ENCODE data around the gene LILRA2.
A peak's percentile ranks its signal among the peaks of the same experiment; 100 is the strongest.
"Not testable (repeated sequence)": the region's sequence is repeated elsewhere in the genome, so short reads cannot be mapped to it uniquely, and the experiment has no call there.

LILRA2 gene

DNA sequence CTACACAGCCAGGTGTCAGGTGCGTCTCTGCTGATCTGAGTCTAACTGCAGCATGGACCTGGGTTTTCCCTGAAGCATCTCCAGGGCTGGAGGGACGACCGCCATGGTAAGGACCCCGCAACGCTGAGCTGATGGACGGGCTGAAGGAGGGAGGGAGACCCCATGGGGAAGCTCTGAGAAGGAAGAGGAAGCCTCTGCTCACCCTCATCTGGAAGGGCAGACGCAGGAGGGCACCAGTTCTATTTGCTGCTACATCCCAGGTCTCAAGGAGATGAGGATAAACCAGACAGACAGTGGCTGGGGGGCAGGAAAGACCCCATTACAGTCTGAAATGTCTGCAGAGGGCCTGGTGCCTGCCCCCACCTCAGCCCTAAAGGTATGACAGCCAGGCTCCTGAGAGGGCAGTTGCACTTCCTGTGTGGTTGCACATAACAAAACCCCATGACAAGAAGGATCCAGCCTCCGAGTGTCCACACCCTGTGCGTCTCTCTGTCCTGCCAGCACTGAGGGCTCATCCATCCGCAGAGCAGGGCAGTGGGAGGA, at the start of gene LILRA2:
Gene LILRA2, plus strand, starts transcription at position 461 of the 543 bp plus-strand sequence. CDS start 89 bp downstream, outside the sequence.
- peak in 1 of 2 donors; percentile 21 for DNase-seq

DNA sequence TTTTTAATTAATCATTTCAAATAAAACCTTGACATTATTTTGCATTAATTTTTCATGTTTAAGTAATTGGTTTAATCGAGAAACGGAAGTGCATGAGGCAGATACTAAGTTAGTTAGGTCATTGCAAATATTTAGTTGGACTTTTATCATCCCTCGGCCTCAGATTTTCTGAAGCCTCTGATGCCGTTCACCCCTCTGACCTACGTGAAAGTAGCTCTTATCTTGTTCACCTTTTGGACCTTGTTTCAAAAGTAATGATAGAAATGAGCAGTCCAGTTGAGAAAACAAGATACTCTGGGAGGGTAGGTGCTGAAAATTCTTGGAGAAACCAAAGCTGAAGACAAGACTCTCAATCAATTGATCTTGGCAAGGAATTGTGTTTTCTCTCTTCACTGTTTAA, 48.0 kb upstream of the LILRA2 start:
- no peak for DNase-seq

DNA sequence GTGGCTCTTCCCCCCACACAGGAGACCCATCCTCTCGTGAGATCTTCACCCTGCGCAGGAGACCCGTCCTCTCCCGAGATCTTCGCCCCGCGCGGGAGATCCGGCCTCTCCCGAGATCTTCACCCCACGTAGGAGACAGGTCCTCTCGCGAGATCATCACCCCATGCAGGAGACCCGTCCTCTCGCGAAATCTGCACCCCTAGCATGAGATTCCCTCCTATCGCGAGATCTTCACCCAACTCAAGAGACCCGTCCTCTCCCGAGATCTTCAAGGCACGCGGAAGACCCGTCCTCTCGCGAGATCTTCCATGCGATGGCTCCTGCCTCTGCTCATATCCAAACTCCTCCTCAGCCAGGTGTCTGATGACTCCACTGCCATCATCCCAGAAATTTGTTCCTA, 46.6 kb upstream of the LILRA2 start:
- no peak for DNase-seq

DNA sequence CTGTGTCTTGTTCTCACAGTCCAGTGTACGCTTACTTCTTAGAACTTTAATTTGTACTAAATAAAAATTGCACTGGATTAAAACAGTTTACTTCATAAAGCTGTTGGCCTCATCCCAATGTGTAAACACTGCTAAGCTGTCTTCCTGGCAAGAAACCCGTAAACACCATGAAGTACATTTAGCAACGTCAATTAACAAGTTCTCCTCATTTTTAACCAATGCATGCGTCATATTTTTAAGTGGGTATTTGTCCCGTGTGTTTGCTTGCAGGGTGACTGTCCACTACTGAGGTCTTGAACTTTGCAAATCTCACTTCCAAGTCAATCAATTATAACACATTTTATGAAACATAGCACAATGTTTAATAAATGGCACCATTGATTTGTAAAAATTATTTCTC, 42.7 kb upstream of the LILRA2 start:
- no peak for DNase-seq

DNA sequence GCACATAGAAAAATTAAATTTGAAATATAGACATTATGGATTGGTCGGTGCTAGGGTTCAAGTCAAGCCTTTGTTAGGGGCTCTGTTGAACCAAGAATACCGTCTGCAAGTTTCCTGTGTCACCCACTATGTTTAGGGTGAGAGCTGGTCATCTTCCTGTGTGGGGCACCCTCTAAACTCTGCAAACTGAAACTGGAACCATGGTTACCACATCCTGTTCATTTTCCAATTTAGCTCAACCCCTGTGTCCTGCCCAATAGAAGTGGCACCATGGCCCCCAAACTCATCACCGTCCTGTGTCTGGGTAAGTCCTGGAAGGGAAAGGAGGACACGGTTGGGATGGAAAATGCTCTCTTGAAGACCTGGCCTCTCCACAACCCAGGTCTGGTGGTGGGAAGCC, 41.1 kb upstream of the LILRA2 start:
- peak; percentile 17 to 49 for DNase-seq

DNA sequence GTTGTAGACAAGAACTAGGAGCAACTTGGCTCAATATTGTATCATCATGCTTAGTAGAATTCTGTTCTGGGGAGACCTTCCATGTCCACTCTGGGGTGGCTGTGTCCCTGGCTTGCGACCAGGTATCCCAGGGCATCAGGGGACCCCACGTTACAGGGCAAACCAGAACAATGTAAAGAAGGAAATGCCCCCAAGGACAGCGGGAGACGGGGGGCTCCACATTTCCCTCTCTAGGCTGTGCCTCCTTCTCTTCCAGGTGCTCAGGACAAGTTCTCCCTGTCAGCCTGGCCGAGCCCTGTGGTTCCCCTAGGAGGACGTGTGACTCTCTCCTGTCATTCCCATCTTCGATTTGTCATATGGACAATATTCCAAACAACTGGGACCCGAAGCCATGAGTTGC, 40.1 kb upstream of the LILRA2 start:
- no peak for DNase-seq

DNA sequence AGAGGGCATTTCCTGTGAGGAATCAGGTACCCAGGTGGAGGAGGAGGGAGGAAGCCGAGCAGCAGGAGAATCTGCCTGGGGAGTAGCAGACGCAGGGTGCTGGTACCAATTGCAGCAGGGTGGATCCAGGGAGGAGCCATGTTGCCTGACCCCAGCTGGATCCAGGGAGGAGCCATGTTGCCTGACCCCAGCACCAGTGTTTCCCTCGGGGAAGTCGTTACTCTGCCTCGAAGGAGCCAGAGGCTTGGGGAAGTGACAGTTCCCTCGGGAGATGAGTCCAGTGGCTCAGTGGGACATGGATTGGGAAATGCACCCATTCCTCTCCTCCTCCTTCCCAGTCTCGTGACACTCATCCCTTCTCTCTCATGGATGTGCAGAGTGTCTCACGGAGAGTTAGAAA, 39.4 kb upstream of the LILRA2 start:
- no peak for DNase-seq

DNA sequence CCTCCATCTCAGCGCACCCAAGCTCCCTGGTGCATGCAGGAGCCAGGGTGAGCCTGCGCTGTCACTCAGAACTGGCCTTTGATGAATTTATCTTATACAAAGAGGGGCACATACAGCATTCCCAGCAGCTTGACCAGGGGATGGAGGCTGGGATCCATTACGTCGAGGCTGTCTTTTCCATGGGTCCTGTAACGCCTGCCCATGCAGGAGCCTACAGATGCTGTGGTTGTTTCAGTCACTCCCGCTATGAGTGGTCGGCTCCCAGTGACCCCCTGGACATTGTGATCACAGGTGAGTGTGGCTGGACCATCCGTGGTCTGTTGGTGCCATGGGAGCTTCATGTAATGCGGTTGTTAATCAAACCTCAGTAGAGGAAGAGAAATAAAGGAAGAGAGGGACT, 38.0 kb upstream of the LILRA2 start:
- DNase-seq, result no peak

DNA sequence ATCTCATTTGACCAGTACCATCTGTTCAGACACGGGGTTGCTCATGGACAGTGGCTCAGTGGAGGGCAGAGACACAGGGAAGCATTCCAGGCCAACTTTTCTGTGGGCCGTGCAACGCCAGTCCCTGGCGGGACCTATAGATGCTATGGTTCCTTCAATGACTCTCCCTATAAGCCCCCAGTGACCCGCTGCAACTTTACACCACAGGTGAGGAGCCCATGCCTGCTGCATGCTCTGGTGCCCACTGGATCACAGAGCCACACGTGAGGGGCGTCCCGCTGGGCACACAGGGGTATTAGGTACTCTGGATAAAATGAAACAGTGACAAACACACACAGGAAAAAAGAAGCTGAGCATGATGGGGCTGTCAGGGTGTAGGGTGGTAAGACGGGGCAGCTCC, 36.6 kb upstream of the LILRA2 start:
- no peak for DNase-seq

DNA sequence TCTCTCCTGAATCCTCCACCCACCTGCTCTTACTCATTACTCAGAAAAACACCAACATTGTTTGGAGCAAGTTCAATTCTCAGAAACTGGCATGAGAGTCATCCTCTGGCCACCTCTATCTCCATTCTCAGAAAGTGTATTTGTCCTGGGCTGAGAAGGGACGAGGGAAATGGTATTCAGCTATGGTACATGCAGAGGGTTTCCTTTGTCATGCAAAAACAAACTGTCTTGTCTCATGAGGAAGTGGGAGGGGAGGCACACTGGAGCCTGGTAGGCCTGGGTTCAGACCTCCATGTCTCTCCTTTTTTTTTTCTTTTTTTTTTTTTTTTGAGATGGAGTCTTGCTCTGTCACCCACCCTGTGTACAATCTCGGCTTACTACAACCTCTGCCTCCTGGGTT, 31.9 kb upstream of the LILRA2 start:
- DNase-seq, result no peak

DNA sequence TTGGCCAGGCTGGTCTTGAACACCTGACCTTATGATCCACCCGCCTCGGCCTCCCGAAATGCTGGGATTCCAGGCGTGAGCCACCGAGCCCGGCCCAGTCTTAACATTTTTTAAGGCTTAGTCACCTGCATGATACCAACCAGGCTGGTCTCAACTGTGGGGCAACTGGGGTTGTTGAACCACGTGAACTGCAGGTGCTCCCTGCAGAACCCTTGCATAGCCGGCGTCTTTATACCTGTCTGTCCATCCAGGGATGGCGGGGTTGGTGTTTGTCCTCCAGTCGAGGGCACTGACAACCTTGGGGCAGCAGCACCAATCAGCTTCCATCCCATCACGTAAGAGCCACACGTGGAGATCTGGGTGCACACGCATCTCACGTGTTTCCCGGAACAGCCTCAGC, 24.8 kb upstream of the LILRA2 start:
- DNase-seq, result no peak

DNA sequence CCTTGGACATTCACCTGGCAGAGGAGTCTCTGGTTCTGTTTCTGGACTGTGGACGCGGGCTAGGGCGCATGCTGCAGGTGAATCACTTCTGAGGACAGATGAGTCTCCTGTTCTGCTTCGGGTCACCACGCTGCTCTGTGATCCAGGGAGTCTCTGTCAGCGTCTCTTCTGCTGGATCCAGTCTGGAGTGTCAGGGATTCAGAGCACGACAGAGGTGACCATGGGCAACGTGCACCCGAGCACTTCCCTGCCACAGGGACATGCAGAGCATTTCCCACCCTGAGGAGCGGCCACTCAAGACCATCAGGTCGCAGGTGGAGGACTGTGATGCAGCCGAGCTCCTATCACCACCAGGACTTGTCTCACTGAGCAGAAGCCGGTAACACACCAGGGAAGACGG, 24.4 kb upstream of the LILRA2 start:
- no peak for DNase-seq

DNA sequence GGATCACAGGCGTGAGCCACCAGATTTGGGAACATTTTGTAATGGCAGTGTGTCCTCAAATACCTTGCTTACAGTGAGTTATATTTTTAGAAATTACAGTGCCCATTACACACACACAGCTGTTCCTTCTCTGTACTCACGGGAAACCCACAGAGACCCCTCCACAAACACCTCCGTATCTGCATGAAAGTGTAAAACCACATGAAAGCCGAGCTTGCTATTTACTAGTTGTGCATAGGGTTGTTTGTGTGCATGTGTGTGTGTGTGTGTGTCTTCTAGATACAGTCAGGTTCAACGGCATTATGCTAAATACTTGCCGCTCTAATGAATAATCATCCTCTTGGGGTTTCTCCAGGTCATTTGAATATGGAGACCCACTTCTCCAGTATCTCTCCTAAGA, 22.3 kb upstream of the LILRA2 start:
- peak; percentile 46 to 68 for DNase-seq

DNA sequence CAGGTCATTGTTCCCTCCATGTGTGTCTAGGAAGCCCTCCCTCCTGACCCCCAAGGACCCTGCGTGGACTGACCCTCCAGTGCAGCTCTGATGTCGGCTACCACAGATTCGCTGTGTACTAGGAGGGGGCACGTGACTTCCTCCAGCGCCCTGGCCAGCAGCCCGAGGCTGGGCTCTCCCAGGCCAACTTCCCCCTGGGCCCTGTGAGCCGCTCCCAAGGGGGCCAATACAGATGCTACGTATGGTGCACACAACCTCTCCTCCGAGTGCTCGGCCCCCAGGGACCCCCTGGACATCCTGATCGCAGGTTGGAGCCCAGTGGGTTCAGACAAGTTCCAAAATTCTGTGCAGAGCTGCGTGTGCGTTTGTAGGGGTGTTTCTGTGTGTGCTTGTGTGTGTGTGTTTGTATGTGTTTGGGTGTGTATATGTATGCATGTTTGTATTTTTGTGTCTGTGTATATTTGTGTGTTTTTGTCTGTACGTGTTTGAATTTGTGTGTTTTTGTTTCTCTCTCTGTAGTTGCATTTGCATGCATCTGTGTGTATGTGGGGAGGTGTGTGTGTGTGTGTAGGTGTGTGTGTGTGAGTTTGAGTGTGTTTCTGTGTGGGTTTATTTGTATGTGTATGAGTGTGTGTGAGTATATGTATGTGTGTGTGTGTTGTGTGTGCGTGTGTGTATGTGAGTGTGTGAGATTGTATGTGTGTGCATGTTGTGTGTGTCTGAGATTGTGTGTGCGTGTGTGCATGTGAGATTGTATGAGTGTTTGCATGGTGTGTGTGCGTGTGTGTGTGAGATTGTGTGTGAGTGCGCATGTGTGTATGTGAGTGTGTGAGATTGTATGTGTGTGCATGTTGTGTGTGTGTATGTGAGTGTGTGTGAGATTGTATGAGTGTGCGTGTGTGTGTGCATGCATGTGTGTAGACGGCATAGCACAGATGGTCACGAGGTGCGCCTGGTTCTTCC, 21.4 kb upstream of the LILRA2 start:
- no peak for DNase-seq

DNA sequence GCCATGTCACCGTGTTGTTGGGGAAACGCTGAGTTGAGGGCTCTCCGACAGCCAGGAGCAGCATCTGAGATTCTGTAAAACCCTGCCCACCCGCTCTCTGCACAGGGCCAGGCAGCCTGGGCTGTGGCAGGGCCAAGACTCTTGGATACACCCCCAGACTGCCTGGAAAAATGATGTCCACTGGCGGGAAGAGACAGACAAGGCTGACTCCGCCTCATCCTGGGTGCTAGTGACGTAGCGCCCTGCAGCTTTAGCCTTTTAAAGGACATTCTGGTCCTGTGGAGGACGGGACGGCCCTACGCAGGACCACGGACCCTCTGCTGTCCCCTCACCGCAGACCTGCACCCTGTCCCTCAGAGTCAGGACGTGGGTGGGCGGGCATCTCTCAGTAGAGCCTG, 20.7 kb upstream of the LILRA2 start:
- DNase-seq, result no peak

DNA sequence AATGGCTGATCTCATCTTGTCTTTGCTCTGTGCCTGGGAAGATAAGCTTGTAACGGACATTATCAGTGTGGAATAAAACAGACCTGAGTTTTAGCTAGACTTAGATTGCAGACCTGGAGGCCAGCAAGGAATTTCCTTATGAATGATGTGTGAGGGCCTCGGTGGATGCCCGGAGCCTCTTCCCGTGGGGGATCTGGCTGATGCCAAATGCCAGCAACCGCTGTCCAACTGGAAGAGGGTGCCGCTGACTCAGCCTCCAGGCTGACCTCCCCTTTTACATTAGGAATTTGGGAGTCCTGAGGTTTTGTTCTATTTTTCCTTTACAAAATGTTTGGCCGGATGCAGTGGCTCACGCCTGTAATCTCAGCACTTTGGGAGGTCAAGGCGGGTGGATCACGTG, 19.6 kb upstream of the LILRA2 start:
- no peak for DNase-seq

DNA sequence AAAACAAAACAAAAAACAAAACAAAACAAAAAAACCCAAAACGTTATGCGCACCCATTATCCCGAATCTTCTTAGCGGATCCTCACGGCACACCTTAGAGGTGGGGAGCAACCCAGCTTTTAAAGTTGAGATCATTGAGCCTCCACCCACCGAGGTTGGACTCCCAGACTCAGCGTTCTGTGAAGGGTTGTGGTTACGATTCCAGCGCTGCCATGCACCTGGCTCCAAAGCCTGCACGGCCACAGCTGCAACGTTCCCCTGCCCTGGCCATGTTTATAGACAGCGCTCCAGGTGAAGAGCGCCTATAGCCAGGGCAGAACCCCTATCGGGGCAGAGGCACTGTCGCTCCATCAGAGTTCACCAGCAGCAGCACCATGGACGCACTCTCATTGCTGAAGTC, 18.7 kb upstream of the LILRA2 start:
- DNase-seq, result no peak

DNA sequence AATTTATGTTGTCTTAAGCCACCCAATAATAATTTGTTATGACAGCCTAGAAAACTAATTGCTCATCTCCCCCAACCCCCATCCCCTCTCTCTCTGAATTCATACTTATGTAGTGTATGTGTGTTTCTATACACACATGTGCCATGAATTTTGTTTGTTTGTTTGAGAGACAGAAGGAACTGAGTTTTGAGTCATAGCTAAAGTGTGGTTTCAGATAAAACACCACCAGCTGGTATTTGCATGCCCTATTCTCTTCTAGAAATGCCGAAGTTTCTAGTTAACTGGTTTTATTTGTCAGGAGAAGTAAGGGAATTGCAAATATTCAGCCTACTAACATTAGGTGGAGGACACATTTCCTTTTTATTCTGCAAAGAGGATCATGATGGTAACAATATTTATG, 17.4 kb upstream of the LILRA2 start:
- DNase-seq, result no peak

DNA sequence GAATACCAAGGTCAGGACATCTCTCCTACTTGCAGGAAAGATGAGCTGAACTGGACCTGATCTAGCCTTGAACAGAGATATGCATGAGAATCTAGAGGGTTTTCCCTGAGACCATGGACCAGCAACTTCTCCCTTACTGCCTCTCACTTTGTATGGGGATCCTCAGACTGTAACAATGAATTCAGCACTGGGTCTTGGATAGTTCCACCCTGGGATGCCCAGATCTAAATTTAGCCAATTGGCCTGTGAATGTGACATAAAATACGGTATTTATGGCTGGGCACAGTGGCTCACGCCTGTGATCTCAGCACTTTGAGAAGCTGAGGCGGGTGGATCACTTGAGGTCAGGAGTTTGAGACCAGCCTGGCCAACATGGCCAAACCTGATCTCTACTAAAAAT, 15.3 kb upstream of the LILRA2 start:
- no peak for DNase-seq

DNA sequence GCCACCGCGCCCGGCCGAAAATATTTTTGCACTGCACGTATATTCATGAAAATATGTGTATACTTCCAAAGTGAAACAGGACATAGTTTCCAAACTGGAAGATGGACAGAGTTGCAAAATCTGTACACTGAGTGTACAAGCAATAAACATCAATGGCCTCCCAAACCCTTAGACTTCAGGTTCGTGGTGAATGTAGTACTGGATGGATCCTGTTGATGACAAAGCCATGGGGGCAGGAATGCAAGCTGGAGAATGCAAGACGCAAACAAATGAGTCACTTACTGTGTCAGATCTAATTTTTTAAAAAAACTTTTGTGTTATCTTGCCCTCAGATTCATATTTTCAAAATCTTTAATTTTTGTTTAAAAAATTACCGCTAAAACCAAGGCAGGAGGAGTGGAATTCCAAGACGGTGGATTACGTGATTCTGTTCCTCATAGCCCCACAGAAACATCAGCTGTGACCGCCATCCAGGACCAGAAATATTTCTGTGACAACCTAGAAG, 12.7 kb upstream of the LILRA2 start:
- no peak for DNase-seq

DNA sequence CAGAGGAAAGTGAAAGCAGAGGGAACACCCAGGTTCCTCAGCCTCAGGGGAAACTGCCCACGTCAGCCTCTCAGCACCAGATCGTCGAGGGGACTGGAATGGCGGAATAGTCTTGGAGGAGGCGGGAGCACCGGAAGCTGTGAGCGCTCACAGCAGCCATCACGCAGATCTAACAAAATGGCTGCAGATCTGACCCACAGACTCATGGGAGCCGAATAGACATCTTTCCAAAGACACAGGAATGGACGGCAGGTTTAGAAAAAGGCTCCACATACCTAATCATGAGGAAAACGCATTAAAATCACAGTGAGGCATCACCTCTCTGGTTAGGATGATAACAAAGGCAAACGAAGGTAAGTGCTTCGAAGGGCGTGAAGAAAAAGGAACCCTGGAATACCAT, 11.8 kb upstream of the LILRA2 start:
- DNase-seq, result no peak

DNA sequence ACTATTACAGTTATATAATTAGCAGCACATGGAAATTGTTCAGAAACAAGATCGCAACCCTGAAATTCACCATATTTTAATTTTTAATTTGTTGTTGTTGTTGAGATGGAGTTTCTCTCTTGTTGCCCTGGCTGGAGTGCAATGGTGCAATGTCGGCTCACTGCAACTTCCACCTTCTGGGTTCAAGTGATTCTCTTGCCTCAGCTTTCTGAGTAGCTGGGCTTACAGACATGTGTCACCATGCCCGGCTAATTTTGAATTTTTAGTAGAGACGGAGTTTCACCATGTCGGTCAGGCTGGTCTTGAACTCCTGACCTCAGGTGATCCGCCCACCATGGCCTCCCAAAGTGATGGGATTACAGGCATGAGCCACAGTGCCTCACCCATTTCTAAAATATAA, 10.4 kb upstream of the LILRA2 start:
- not testable (repeated sequence) for DNase-seq

DNA sequence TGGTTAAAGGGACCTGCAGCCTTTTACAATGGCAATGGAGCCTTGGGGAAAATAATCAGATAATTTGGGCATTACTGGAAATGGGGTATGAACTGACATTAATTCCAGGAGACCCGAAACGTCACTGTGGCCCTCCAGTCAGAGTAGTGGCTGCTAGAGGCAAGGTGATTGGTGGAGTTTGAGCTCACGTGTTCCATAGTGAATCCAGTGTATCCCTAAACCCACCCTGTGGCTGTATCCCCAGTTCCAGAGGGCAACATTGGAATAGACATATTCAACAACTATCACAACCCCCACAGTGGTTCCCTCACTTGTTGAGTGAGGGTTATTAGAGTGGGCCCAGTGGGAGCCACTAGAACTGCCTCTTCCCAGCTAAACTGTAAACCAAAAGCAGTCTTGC, 3.3 kb upstream of the LILRA2 start:
- DNase-seq, result no peak
